ENCODE measurements around the gene ZNF135. TPM values are rescaled to one million over a fixed set of nuclear protein-coding genes. Genes with fewer than 3 reads are reported as not detected.

ZNF135 gene
- total and polyA plus RNA-seq, 2 of the 13 experiments (the other 11 are each of a cell fraction or from before 2014, with no cell fraction given): not detected

GRCh38 chr19:58118979-58119733 is 60.1 kb downstream of the ZNF135 start (continued):
- no peak for TF ChIP-seq POGK (CRISPR knock-in tag; conservative IDR thresholded peaks at IDR 0.05)
- no peak for TF ChIP-seq MATR3 (CRISPR knock-in tag; IDR thresholded peaks at IDR 0.05)
- no peak for TF ChIP-seq STAT6 (CRISPR knock-in tag; IDR thresholded peaks at IDR 0.05; ENCODE audit: borderline replicate concordance)
- no peak for TF ChIP-seq FOXO1 (CRISPR knock-in tag; IDR thresholded peaks at IDR 0.05)
- TF ChIP-seq MAFF (IDR thresholded peaks at IDR 0.05; ENCODE audit: low read depth, low read length): no peak
- peak; percentile 74 for TF ChIP-seq CEBPB (IDR thresholded peaks at IDR 0.05; ENCODE audit: borderline replicate concordance, low read depth, low read length)
- TF ChIP-seq ZNF7 (CRISPR knock-in tag; IDR thresholded peaks at IDR 0.05): peak; percentile 91

Other genes with a start within 250 kb of the ZNF135 start
- gene ZNF552, start 244.4 kb upstream of the ZNF135 start, total RNA-seq (2016; rRNA removed; fragmentation: Illumina TruSeq; extraction: Trizol): 16.3 and 16.6 TPM in 2 replicates
- gene ZNF552, start 244.4 kb upstream of the ZNF135 start, polyA plus RNA-seq (2011; rRNA removed): 8.1 and 11.7 TPM in 2 replicates
- 29.9 and 33.6 TPM in 2 replicates for gene ZNF587B, start 229.0 kb upstream of the ZNF135 start, total RNA-seq (2016; rRNA removed; fragmentation: Illumina TruSeq; extraction: Trizol)
- 4.3 and 5.2 TPM in 2 replicates for gene ZNF587B, start 229.0 kb upstream of the ZNF135 start, polyA plus RNA-seq (2011; rRNA removed)
- 17.5 and 22.9 TPM in 2 replicates for gene ZNF587, start 209.4 kb upstream of the ZNF135 start, total RNA-seq (2016; rRNA removed; fragmentation: Illumina TruSeq; extraction: Trizol)
- gene ZNF587, start 209.4 kb upstream of the ZNF135 start, polyA plus RNA-seq (2011; rRNA removed): 8.7 and 12.6 TPM in 2 replicates
- 2.3 and 3.4 TPM in 2 replicates for gene ZNF814, start 170.2 kb upstream of the ZNF135 start, total RNA-seq (2016; rRNA removed; fragmentation: Illumina TruSeq; extraction: Trizol)
- gene ZNF814, start 170.2 kb upstream of the ZNF135 start, polyA plus RNA-seq (2011; rRNA removed): 2.1 and 2.5 TPM in 2 replicates
- 13.7 and 14.1 TPM in 2 replicates for gene ZNF417, start 142.7 kb upstream of the ZNF135 start, total RNA-seq (2016; rRNA removed; fragmentation: Illumina TruSeq; extraction: Trizol)
- 2.9 and 3.2 TPM in 2 replicates for gene ZNF417, start 142.7 kb upstream of the ZNF135 start, polyA plus RNA-seq (2011; rRNA removed)
- gene ZNF418, start 123.9 kb upstream of the ZNF135 start, total RNA-seq (2016; rRNA removed; fragmentation: Illumina TruSeq; extraction: Trizol): 0.27 TPM in 1 of 2 replicates, not detected in the other
- 0.03 and 0.07 TPM in 2 replicates for gene ZNF418, start 123.9 kb upstream of the ZNF135 start, polyA plus RNA-seq (2011; rRNA removed)
- 6.0 and 6.7 TPM in 2 replicates for gene ZNF256, start 111.6 kb upstream of the ZNF135 start, total RNA-seq (2016; rRNA removed; fragmentation: Illumina TruSeq; extraction: Trizol)
- gene ZNF256, start 111.6 kb upstream of the ZNF135 start, polyA plus RNA-seq (2011; rRNA removed): 3.1 and 3.8 TPM in 2 replicates
- 0.22 and 0.38 TPM in 2 replicates for gene C19orf18, start 84.7 kb upstream of the ZNF135 start, total RNA-seq (2016; rRNA removed; fragmentation: Illumina TruSeq; extraction: Trizol)
- 0.55 and 0.56 TPM in 2 replicates for gene C19orf18, start 84.7 kb upstream of the ZNF135 start, polyA plus RNA-seq (2011; rRNA removed)
- 8.4 and 14.8 TPM in 2 replicates for gene ZNF606, start 56.5 kb upstream of the ZNF135 start, total RNA-seq (2016; rRNA removed; fragmentation: Illumina TruSeq; extraction: Trizol)
- 4.2 and 5.2 TPM in 2 replicates for gene ZNF606, start 56.5 kb upstream of the ZNF135 start, polyA plus RNA-seq (2011; rRNA removed)
- gene ZSCAN1, start 25.3 kb upstream of the ZNF135 start, total RNA-seq (2016; rRNA removed; fragmentation: Illumina TruSeq; extraction: Trizol): not detected in 2 replicates
- gene ZSCAN1, start 25.3 kb upstream of the ZNF135 start, polyA plus RNA-seq (2011; rRNA removed): not detected in 2 replicates
- gene ZSCAN18, start 38.9 kb downstream of the ZNF135 start, total RNA-seq (2016; rRNA removed; fragmentation: Illumina TruSeq; extraction: Trizol): not detected in 2 replicates
- 0.10 TPM in 1 of 2 replicates, not detected in the other for gene ZSCAN18, start 38.9 kb downstream of the ZNF135 start, polyA plus RNA-seq (2011; rRNA removed)
- gene ZNF329, start 91.5 kb downstream of the ZNF135 start, total RNA-seq (2016; rRNA removed; fragmentation: Illumina TruSeq; extraction: Trizol): 9.6 and 11.4 TPM in 2 replicates
- gene ZNF329, start 91.5 kb downstream of the ZNF135 start, polyA plus RNA-seq (2011; rRNA removed): 3.8 and 4.6 TPM in 2 replicates
- gene ZNF274, start 123.8 kb downstream of the ZNF135 start, total RNA-seq (2016; rRNA removed; fragmentation: Illumina TruSeq; extraction: Trizol): 17.0 and 23.0 TPM in 2 replicates
- 16.1 and 21.0 TPM in 2 replicates for gene ZNF274, start 123.8 kb downstream of the ZNF135 start, polyA plus RNA-seq (2011; rRNA removed)
- 15.6 and 17.0 TPM in 2 replicates for gene ZNF544, start 169.6 kb downstream of the ZNF135 start, total RNA-seq (2016; rRNA removed; fragmentation: Illumina TruSeq; extraction: Trizol)
- gene ZNF544, start 169.6 kb downstream of the ZNF135 start, polyA plus RNA-seq (2011; rRNA removed): 13.1 and 14.7 TPM in 2 replicates
- gene ZNF8, start 219.7 kb downstream of the ZNF135 start, total RNA-seq (2016; rRNA removed; fragmentation: Illumina TruSeq; extraction: Trizol): 3.3 and 3.7 TPM in 2 replicates
- gene ZNF8, start 219.7 kb downstream of the ZNF135 start, polyA plus RNA-seq (2011; rRNA removed): 3.0 and 3.1 TPM in 2 replicates
- 38.7 and 39.5 TPM in 2 replicates for gene ERVK3-1, start 246.1 kb downstream of the ZNF135 start, total RNA-seq (2016; rRNA removed; fragmentation: Illumina TruSeq; extraction: Trizol)
- 28.5 and 31.5 TPM in 2 replicates for gene ERVK3-1, start 246.1 kb downstream of the ZNF135 start, polyA plus RNA-seq (2011; rRNA removed)

All from HepG2 (cell line).